ENCODE measurements around the gene CCDC150.

DNA sequence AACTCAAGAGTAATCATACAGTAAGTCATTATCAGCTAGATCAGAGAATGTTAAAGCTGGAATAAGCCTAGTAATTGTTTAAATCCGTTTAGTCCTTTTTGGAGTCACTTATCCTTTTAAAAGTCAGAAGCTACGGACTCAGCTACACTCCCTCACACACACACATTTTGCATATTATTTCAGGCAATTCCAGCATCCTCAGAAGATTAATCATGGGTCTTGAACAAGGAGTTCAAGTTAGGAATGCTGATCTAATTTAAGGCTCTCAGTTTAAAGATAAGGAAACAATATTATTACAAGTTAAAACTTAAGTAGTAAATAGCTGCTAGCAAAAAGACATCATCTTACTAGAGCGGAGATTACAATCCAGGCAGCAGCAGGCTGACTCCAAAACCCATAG, 85.7 kb downstream of the CCDC150 start:
- TF ChIP-seq, protein P1, sequence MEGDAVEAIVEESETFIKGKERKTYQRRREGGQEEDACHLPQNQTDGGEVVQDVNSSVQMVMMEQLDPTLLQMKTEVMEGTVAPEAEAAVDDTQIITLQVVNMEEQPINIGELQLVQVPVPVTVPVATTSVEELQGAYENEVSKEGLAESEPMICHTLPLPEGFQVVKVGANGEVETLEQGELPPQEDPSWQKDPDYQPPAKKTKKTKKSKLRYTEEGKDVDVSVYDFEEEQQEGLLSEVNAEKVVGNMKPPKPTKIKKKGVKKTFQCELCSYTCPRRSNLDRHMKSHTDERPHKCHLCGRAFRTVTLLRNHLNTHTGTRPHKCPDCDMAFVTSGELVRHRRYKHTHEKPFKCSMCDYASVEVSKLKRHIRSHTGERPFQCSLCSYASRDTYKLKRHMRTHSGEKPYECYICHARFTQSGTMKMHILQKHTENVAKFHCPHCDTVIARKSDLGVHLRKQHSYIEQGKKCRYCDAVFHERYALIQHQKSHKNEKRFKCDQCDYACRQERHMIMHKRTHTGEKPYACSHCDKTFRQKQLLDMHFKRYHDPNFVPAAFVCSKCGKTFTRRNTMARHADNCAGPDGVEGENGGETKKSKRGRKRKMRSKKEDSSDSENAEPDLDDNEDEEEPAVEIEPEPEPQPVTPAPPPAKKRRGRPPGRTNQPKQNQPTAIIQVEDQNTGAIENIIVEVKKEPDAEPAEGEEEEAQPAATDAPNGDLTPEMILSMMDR (IDR thresholded peaks at IDR 0.05 in 8 of 11, conservative IDR thresholded peaks at IDR 0.05 in 3 of 11) = no peak
- no peak for TF ChIP-seq POLR2A (IDR thresholded peaks at IDR 0.05)
